ENCODE measurements around the gene MUC12.
"Not testable (repeated sequence)": the region's sequence is repeated elsewhere in the genome, so short reads cannot be mapped to it uniquely, and the experiment has no call there.

GRCh38 chr7:101000025-101000424, 30.7 kb downstream of the MUC12 start:
- TF ChIP-seq CTCF, POLR2A (IDR thresholded peaks at IDR 0.05): not testable (repeated sequence)
